K562 (cell line): ENCODE data around the gene NFS1. TPM values are rescaled to one million over a fixed set of nuclear protein-coding genes. Genes with fewer than 3 reads are reported as not detected.

Source experiments
- CBX1 ChIP-seq: sonication (generic); IDR thresholded peaks from 2 replicates; pipeline ENCODE4 v1.6.1; 2016; ENCODE audit warnings: antibody characterized with exemption, low read depth, mild to moderate bottlenecking
- CBX5 ChIP-seq: IDR thresholded peaks from 2 replicates; pipeline ENCODE4 v1.6.1; 2014; ENCODE audit warnings: low read depth, borderline replicate concordance
- ETV1 ChIP-seq: fragments of 450-650 bp; conservative IDR thresholded peaks from 2 replicates; pipeline ENCODE4 v1.6.1; 2016; ENCODE audit warnings: missing genetic modification characterization, control low read depth, low read depth, missing compliant biosample characterization
- HDAC8 ChIP-seq: fragments of 450-650 bp; IDR thresholded peaks from 2 replicates; pipeline ENCODE4 v1.6.1; 2016; ENCODE audit warnings: mild to moderate bottlenecking, missing genetic modification characterization, moderate library complexity, missing compliant biosample characterization
- HMG20A ChIP-seq: fragments of 450-650 bp; formaldehyde crosslinking; conservative IDR thresholded peaks from 2 replicates; pipeline ENCODE4 v1.4.0; 2020; ENCODE audit warnings: mild to moderate bottlenecking, mixed read lengths
- NR2C2 ChIP-seq, 2 experiments: fragments of 200-800 bp in 1 of 2; sonication (Bioruptor generic) in 1 of 2; sonication (generic) in 1 of 2; formaldehyde crosslinking in 1 of 2; IDR thresholded peaks; 2 replicates each; pipeline versions ENCODE4 v1.6.1 to v1.8.0; 2016 to 2022; ENCODE audit warnings: mild to moderate bottlenecking in 1 of 2, missing compliant biosample characterization in 1 of 2, missing genetic modification characterization in 1 of 2, missing genetic modification reagents in 1 of 2
- polyA plus RNA-seq, 8 experiments: library from polyadenylated mRNA; depleted of rRNA in 4 of 8; stranded (reverse) in 5 of 8; unstranded in 3 of 8; fragments of >200 nt; fragmentation: Nextera tagmentation in 2 of 8; fragmentation: Illumina TruSeq in 1 of 8; extraction: Ambion mirVana in 2 of 8; extraction: Trizol in 1 of 8; gene quantifications; 2 replicates each; pipeline versions ENCODE4 v1.2.1 to v1.2.3, GENCODE V29; 2011 to 2014; ENCODE audit warnings: inconsistent platforms in 1 of 8, missing spikeins in 1 of 8
- total RNA-seq, 7 experiments: library from RNA; depleted of rRNA in 6 of 7; stranded (reverse); fragments of >200 nt in 6 of 7; fragmentation: Illumina TruSeq in 2 of 7; extraction: Trizol in 2 of 7; gene quantifications; 2 replicates each; pipeline versions ENCODE4 v1.2.1 to v1.2.3, GENCODE V29; 2011 to 2021; ENCODE audit warnings: low replicate concordance in 1 of 7
- TF ChIP-seq, protein P1 (sequence below): sonication (generic); formaldehyde crosslinking; IDR thresholded peaks from 2 replicates; pipeline ENCODE4 v1.8.1; 2023; ENCODE audit warnings: mild to moderate bottlenecking, missing genetic modification reagents
- TF ChIP-seq, protein P2 (sequence below): fragments of 250-450 bp; sonication (Bioruptor Pico); IDR thresholded peaks from 2 replicates; pipeline ENCODE4 v1.8.0; 2021; ENCODE audit warnings: moderate library complexity, mild to moderate bottlenecking, inconsistent platforms
- TF ChIP-seq, protein P3 (sequence below), 2 experiments: fragments of 450-650 bp; IDR thresholded peaks; 2 replicates each; pipeline ENCODE4 v1.6.1; 2016; ENCODE audit warnings: mild to moderate bottlenecking in 2 of 2, borderline replicate concordance in 1 of 2, low read depth in 1 of 2, moderate library complexity in 1 of 2

The NFS1 gene
- total and polyA plus RNA-seq, 9 of the 15 experiments (the other 6 are each of a cell fraction or from before 2014, with no cell fraction given), result 11.5 to 84.8 (median 47.1) TPM

DNA sequence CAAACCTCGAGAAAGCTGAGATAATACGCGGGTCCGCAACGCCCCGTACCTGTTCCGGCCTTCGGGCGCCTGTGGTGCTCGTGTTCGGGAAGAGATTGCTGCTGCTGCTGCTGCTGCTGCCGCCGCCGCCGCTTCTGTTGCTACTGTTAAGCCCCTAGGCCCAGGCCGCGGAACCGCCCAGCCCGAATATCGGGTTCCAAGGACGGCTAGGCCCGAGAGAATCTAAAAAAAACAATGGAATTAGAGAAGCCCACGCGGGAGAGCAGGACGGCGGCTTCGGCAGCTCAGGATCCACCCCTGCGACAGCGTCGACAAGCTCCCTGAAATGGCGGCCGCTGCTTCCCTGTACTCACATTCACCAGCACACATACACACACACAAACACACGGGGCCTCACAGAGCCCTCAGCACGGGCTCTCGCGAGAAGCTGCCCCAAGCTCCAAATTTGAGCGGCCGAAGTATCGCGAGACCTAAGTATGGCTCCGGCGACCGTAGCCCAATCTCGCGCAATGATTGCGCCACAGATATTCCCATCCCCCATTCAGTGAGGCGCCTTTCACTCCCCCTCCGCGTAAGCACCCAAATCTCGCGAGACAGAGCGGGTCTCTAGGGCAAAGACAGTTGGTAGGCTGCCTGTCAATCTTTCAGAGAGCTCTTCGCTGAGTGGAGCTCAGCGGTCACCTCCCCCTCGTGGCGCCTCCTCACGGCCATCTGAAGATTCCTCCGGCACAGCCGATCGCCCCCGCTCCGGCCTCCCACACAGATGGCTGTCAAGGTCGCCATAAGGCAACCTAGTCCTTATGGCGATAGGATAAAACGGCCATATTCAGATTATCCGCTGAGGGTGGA is 43.0 kb upstream of the NFS1 start, which contains the start of gene RBM39 (continued):
- TF ChIP-seq, protein P1, sequence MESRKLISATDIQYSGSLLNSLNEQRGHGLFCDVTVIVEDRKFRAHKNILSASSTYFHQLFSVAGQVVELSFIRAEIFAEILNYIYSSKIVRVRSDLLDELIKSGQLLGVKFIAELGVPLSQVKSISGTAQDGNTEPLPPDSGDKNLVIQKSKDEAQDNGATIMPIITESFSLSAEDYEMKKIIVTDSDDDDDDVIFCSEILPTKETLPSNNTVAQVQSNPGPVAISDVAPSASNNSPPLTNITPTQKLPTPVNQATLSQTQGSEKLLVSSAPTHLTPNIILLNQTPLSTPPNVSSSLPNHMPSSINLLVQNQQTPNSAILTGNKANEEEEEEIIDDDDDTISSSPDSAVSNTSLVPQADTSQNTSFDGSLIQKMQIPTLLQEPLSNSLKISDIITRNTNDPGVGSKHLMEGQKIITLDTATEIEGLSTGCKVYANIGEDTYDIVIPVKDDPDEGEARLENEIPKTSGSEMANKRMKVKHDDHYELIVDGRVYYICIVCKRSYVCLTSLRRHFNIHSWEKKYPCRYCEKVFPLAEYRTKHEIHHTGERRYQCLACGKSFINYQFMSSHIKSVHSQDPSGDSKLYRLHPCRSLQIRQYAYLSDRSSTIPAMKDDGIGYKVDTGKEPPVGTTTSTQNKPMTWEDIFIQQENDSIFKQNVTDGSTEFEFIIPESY, result no peak
- peak; percentile 89 for TF ChIP-seq CBX1
- TF ChIP-seq HMG20A (CRISPR knock-in tag), result no peak
- 0 out of 2 replicates have a peak, but pooled peaks have one; percentile 29 for TF ChIP-seq HDAC8 (tag)
- TF ChIP-seq, protein P2, sequence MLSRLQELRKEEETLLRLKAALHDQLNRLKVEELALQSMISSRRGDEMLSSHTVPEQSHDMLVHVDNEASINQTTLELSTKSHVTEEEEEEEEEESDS (CRISPR knock-in tag), result no peak
- no peak for TF ChIP-seq ETV1
- peak; percentile 29; the same call in 1 of the 2 replicates for TF ChIP-seq NR2C2 (CRISPR knock-in tag; IDR thresholded peaks at IDR 0.05)
- peak; percentile 32; the same call in 1 of the 2 replicates for TF ChIP-seq NR2C2 (tag; IDR thresholded peaks at IDR 0.05)
- no peak for TF ChIP-seq CBX5
- TF ChIP-seq, protein P3, sequence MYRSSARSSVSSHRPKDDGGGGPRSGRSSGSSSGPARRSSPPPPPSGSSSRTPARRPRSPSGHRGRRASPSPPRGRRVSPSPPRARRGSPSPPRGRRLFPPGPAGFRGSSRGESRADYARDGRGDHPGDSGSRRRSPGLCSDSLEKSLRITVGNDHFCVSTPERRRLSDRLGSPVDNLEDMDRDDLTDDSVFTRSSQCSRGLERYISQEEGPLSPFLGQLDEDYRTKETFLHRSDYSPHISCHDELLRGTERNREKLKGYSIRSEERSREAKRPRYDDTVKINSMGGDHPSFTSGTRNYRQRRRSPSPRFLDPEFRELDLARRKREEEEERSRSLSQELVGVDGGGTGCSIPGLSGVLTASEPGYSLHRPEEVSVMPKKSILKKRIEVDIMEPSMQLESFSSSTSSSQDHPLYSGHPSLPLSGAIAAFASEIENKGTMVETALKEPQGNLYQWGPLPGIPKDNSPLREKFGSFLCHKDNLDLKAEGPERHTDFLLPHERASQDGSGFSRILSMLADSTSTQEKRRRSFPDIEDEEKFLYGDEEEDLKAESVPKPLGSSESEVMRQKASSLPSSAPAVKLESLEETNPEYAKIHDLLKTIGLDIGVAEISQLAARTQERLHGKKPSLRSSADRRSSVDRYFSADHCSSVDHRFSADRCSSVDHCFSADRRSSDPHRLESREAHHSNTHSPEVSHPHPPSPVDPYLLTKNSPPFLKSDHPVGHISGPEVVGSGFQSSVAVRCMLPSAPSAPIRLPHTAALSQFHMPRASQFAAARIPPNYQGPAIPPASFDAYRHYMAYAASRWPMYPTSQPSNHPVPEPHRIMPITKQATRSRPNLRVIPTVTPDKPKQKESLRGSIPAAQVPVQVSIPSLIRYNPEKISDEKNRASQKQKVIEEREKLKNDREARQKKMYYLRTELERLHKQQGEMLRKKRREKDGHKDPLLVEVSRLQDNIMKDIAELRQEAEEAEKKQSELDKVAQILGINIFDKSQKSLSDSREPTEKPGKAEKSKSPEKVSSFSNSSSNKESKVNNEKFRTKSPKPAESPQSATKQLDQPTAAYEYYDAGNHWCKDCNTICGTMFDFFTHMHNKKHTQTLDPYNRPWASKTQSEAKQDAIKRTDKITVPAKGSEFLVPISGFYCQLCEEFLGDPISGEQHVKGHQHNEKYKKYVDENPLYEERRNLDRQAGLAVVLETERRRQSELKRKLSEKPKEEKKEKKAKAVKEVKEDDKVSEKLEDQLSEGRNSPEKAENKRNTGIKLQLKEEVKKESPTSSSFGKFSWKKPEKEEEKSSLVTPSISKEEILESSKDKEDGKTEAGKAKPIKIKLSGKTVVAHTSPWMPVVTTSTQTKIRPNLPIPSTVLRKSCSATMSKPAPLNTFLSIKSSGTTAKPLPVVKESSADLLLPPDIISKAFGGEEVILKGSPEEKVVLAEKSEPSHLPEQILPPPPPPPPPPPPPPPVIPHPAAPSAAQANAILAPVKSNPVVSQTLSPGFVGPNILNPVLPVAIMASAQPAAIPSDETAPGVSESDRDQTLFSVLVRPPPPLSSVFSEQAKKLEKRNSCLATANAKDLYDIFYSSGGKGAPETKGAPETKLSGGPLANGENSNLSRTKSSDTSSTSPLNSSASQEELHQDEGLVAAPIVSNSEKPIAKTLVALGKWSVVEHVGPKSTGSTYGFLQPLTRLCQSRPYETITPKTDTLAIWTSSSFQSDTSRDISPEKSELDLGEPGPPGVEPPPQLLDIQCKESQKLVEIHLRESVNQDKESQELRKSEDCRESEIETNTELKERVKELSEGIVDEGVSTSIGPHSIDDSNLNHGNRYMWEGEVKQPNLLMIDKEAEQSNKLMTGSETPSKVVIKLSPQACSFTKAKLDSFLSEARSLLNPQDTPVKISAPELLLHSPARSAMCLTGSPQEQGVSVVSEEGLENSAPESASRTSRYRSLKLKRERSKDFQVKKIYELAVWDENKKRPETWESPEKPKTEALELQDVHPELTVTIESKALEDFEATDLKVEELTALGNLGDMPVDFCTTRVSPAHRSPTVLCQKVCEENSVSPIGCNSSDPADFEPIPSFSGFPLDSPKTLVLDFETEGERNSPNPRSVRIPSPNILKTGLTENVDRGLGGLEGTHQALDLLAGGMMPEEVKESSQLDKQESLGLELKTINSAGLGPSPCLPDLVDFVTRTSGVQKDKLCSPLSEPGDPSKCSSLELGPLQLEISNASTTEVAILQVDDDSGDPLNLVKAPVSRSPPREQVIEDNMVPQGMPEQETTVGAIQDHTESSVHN (IDR thresholded peaks at IDR 0.05; ENCODE audit: borderline replicate concordance in 1 of 2, low read depth in 1 of 2), result no peak; a peak in 2 of 4 replicates
- TF ChIP-seq, all 486 proteins: peak for 192
